GM18507 (cell line): ENCODE data around the gene MISP3.
A peak's percentile ranks its signal among the peaks of the same experiment; 100 is the strongest.

Experiments used
- DNase-seq: peaks from one replicate; pipeline ENCODE4 v3.0.0; 2011; ENCODE audit warnings: low read depth; ENCODE audit not compliant: insufficient read length; ENCODE audit errors: extremely low spot score
- FAIRE-seq: peaks from 2 replicates; lab custom pipeline; 2011; peaks lifted over from hg19 to GRCh38; lab: Jason Lieb, UNC

Gene MISP3

GRCh38 chr19:14052470-14052869 is 20.1 kb upstream of the MISP3 start:
- no peak for DNase-seq
- no peak for FAIRE-seq

DNA sequence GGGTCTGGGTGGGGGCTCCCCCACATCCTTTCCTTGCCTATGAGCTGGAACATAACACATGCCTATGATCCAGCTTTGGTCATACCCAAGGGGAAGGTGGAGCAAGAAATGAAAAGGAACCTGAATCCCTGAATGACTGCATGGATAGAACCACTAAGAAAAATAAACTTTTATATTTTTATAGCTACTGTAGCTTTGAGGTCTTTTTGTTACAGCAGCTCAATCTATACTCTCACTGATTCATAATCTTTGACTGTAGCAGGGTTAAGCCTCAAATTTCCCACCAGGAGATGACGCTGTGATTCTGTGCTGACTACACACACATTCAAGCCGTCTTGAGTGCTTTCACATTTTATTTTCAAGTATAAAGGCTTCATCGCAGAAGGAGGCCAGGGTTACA is 19.6 kb upstream of the MISP3 start:
- FAIRE-seq (no peak), DNase-seq (no peak)

GRCh38 chr19:14053500-14053899 is 19.1 kb upstream of the MISP3 start:
- DNase-seq (no peak), FAIRE-seq (no peak)

GRCh38 chr19:14054099-14054498 is 18.5 kb upstream of the MISP3 start:
- no peak for FAIRE-seq

GRCh38 chr19:14054721-14055120 is 17.9 kb upstream of the MISP3 start:
- FAIRE-seq (no peak), DNase-seq (no peak)

More at GRCh38 chr19:14054099-14054498, 18.5 kb upstream of the MISP3 start:
- DNase-seq: no peak

DNA sequence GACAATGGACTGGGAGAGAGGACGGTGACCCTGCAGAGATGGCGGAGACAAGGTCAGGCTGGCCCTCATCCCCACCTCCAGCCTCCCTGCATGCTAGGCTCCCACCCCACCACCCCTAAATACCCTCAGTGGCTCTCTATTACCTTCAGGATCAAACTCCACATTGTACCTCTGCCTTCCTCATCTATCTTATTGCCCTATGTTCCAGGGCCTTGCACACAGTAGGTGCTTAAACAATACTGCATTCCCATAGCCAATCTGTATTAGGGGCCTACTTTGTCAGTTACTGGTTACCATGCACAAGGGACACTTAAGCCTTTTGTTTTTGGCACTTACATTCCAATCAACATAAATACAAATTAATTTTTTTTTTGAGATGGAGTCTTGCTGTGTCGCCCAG is 17.2 kb upstream of the MISP3 start:
- FAIRE-seq (no peak), DNase-seq (no peak)

DNA sequence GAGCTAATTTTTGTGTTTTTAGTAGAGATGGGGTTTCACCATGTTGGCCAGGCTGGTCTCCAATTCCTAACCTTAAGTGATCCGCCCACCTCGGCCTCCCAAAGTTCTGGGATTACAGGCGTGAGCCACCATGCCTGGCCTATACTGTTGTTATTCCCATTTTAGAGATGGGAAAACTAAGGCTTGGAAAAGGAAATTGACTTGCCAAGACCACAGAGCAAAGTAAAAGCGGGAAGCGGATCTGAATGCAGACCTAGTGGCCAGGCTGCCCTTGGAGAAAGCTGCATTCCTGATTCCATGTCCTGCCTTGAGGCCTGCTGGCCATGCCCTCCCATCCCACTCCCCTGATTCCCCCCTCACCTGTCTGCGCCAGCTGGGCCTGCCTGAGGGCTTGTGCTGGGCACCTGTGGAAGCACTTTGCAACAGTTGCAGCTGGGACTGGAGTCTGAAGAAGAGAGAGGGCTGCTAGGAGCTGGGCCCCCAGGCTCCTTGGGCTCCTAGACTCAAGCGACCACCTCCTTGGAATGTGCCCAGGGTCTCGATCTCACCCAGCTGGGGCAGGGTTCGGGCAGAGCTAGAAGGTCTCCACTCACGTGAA is 16.4 kb upstream of the MISP3 start:
- no peak for FAIRE-seq
- no peak for DNase-seq

GRCh38 chr19:14056741-14057356 is 15.7 kb upstream of the MISP3 start:
- DNase-seq (no peak), FAIRE-seq (no peak)

GRCh38 chr19:14058182-14059092 is 14.1 kb upstream of the MISP3 start:
- no peak for DNase-seq

GRCh38 chr19:14059093-14059480 is 13.5 kb upstream of the MISP3 start:
- DNase-seq (no peak), FAIRE-seq (no peak)

More at GRCh38 chr19:14058182-14059092, 14.1 kb upstream of the MISP3 start:
- no peak for FAIRE-seq

DNA sequence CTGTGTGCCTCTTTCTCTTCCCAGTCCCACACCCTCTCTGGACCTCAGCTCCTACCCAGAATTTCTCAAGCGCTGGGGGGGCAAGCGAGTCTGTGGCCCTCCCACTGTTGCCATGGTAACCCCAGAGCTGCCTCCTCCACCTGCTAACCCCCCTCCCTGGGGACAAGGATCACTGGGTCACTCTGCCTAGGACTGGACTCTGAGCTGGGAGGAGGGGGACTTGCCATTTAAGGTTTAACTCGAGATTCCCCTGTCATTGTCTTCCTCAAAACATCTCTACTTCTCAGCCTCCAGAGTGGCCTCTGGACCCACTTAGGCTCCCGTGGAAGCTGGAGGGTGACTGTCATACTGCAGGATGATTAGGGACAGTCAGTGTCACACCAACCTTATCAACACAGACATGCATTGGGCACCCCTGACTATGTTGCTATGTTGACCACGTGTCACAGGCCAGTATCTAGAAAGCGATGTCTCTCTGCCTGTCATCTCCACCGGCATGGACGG is 12.9 kb upstream of the MISP3 start:
- DNase-seq (no peak), FAIRE-seq (no peak)

DNA sequence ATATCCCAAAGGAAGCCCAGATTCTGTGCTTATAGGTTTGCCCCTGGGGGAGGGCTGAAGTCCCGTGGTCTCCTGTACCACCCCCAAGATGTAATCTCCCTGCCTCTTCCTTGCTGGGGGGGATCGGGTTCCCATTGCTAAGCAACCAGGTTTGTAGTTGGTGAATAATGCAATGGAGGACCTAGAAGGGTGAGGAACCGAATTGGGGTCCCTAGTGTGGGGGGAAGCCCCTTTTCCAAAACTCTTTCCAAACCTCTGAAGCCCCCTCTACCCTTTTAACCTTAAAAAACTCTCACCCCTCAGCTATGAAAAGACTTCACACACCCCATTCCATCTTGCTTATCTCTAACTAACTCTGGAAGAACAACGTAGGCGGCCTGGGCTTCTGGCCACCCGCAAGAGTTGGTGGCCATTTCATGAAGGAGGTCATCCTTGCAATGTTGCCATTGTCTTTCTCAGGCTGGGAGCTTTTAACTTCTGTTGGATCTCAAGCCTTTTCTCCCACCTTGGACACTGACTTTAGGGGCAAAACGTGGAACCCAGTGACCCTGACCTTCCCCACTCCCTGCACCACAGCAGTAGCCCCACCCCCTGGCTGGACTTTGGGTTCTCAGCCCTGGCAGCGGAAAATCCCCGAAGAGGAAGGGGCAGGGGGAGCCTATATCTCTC is 11.4 kb upstream of the MISP3 start:
- FAIRE-seq (no peak), DNase-seq (no peak)

GRCh38 chr19:14061751-14062557 is 10.6 kb upstream of the MISP3 start, which contains the start of gene PALM3:
PALM3 (minus strand) TSS chr19:14062076; CDS start chr19:14061980, 96 bp downstream.
- FAIRE-seq (no peak), DNase-seq (no peak)

- FAIRE-seq (no peak), DNase-seq (no peak)
Observed at GRCh38 chr19:14062558-14062855, 10.1 kb upstream of the MISP3 start.

DNA sequence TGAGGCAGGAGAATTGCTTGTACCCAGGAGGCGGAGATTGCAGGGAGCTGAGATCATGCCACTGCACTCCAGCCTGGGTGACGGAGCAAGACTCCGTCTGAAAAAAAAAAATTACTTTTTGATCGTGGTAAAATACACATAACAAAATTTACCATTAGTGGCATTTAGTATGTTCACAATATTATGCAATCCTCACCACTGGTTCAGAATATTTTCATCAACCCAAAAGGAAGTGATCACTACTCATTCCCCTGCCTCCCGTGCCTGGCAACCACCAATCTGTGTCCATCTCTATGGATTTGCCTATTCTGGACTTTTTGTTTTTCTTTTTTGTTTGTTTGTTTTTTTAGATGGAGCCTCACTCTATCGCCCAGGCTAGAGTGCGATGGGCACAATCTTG is 9.5 kb upstream of the MISP3 start:
- FAIRE-seq (no peak), DNase-seq (no peak)

DNA sequence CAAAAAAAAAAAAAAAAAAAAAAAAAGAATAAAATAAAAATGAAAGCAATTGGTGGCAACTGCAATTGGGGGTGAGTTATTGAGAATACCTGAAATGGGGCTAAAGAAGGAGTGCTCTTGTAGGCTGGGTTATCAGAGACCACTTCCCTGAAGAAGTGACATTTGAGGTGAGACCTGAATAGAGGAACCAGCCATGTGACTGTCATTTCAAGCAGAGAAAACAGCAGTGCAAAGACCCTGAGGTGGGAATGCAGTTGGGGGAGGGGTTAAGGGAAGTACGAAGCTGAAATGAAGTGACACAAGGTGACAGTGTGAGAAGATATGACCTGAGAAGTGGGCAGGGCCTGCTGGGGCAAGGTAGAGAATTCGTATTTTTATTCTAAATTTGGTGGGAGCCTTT is 6.5 kb upstream of the MISP3 start:
- FAIRE-seq (no peak), DNase-seq (no peak)

DNA sequence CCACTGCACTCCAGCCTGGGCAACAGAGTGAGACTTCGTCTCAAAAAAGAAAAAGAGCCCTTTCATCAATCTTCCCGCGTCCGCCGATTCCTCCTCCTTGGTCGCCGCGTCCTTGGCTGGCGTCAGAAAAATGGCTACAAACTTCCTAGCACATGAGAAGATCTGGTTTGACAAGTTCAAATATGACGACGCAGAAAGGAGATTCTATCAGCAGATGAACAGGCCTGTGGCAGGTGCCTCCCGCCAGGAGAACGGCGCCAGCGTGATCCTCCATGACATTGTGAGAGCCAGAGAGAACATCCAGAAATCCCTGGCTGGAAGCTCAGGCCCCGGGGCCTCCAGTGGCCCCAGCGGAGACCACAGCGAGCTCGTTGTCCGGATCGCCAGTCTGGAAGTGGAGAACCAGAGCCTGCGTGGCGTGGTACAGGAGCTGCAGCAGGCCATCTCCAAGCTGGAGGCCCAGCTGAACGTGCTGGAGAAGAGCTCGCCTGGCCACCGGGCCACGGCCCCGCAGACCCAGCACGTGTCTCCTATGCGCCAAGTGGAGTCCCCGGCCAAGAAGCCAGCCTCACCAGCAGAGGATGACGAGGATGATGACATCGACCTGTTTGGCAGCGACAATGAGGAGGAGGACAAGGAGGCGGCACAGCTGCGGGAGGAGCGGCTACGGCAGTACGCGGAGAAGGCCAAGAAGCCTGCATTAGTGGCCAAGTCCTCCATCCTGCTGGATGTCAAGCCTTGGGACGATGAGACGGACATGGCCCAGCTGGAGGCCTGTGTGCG is 2.1 kb upstream of the MISP3 start:
- DNase-seq (no peak), FAIRE-seq (no peak)

GRCh38 chr19:14073261-14073924 is 807 bp downstream of the MISP3 start:
- FAIRE-seq: no peak
- DNase-seq: peak; percentile 67
